HG03354 (cell line): ENCODE data around the gene AKR1C8.
"Not testable (repeated sequence)": the region's sequence is repeated elsewhere in the genome, so short reads cannot be mapped to it uniquely, and the experiment has no call there.

Source experiments
- ATAC-seq: cut with Tn5 transposase; IDR thresholded peaks from one replicate; pipeline ENCODE4 v1.9.1; 2021; ENCODE audit warnings: mild to moderate bottlenecking; ENCODE audit not compliant: unreplicated experiment, poor library complexity, severe bottlenecking

AKR1C8 gene

DNA sequence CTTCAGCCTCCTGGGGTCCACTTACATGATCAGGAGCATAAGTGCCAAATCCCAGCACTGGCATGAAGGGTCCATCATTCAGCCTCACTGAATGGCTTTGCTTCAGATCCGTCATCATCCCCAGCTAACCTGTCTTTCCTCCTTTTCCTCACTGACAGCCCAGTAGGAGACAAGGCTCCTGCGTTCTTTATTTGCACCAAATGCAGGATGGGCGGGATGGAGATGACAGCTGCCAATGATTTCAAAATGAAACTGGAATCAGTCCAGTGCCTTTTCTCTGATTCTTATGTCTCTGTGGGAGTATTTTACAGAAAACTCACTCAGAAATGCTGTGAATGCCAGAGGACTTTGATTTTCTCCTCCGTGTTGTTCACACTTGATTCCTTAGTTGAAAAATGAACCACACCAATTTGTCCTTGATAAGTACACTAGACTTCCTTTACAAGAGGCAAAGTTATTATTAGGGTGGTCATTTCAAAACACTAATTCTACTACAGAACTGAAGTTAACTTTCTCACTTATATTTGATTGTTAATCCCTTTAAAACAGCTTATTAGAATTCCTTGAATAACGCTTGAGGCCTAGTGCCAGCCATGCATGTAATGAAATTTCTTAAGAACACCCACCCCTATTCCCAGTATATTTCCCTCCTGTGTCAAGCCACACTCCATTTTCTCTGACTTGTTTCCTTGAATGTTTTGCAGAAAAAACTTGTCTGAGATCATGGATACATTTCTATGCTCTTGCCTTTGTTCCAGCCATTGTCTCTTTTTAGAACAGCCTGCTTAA, at the start of gene AKR1C8:
TSS of gene AKR1C8 (minus strand) at position 164 of the 789 bp plus-strand sequence. CDS start at position 118, 46 bp downstream.
- ATAC-seq: no peak

DNA sequence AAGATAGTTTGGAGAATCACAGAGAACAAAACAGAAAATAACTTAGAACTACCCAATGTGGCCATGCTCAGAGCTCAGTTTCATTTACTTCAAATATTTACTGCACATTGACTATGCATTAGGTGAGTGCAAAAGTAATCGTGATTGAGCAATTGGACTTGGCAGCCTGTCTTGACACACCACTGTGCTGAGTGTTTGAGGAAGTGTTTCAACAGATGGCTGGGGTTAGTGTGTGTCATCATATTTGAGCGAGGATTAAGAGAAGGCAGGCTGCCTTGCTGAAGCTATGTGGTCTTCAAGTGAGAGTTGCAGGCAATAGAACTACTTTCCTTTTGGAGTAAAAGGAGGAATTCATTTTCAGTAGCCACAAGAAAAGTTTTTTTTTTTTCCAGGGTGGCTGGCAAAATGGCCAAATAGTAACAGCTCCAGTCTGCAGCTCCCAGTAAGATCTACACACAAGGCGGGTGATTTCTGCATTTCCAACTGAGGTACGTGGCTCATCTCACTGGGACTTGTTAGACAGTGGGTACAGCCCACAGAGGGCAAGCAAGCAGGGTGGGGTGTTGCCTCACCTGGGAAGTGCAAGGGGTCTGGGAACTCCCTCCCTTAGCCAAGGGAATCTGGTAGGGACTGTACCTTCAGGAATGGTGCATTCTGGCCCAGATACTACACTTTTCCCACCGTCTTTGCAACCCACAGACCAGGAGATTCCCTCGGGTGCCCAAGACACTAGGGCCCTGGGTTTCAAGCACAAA, 49.3 kb upstream of the AKR1C8 start:
- ATAC-seq: no peak

DNA sequence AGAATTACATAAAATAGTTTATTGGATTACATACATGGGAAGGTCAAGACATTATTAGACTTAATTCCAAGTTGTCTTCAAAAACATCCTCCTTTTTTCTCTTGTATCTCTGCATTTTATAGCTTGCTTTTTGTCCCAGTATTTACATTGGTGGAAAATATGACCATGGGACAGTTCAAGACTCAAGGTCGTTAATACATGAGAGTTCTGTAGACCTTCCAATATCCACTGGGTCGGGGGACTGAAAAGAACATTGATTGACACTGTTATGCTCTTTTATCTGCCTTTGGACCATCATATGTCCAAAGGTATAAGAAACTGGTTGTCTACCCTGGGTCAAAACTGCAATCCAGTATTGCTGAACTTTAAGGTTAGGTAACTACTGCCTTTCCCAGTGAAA, 48.4 kb upstream of the AKR1C8 start:
- no peak for ATAC-seq

DNA sequence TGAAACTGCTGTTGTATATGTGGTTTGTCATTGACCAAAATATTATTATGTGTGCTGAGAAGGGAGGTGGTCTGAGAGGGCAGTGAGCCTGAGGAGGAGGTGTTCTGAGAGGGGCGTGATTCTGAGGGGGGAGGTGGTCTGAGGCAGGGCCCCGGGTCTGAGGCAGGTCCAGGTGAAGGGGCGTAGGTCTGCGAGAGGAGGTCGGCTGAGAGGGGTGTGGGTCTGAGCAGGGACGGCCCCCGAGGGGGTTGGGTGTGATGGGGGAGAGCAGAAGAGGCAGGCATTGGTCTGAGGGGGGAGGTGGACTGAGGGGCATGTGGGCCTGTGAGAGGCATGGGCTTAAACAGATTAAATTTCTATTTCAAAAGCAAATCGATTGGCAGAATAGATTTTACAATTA, 44.1 kb upstream of the AKR1C8 start:
- ATAC-seq: no peak

- ATAC-seq: not testable (repeated sequence)
Measured at GRCh38 chr10:5222942-5223341, 38.0 kb upstream of the AKR1C8 start.

GRCh38 chr10:5219262-5219661, 34.3 kb upstream of the AKR1C8 start:
- no peak for ATAC-seq

DNA sequence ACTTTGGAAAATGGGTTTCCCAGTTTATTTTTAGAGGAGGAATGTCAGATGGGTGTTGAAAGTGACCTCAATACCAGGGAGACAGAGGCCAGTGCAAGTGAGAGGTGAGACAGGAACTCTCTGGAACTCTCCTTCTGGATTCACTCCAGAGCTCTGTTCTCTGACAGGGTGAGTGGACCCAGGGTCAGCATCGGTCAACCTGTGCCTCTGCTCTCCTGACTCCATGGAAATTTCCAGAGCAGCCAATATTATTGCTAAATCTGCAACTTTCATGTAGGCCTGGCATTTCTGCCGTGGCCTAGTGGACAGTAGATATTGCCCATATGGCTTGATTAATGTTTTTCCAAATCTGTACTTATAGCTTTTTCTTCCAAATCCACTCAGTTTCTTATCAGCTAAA, 31.9 kb upstream of the AKR1C8 start:
- no peak for ATAC-seq

GRCh38 chr10:5211696-5212536, 27.0 kb upstream of the AKR1C8 start:
- no peak for ATAC-seq

GRCh38 chr10:5210261-5210660, 25.3 kb upstream of the AKR1C8 start:
- ATAC-seq: not testable (repeated sequence)

DNA sequence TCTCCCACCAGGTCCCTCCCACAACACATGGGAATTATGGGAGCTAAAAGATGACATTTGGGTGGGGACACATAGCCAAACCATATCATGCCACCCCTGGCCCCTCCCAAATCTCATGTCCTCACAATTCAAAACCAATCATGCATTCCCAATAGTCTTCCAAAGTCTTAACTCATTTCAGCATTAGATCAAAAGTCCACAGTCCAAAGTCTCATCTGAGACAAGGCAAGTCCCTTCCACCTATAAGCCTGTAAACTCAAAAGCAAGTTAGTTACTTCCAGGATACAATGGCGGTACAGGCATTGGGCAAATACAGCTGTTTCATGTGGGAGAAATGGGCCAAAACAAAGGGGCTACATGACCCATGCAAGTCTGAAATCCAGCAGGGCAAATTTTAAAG, 24.8 kb upstream of the AKR1C8 start:
- ATAC-seq: not testable (repeated sequence)

DNA sequence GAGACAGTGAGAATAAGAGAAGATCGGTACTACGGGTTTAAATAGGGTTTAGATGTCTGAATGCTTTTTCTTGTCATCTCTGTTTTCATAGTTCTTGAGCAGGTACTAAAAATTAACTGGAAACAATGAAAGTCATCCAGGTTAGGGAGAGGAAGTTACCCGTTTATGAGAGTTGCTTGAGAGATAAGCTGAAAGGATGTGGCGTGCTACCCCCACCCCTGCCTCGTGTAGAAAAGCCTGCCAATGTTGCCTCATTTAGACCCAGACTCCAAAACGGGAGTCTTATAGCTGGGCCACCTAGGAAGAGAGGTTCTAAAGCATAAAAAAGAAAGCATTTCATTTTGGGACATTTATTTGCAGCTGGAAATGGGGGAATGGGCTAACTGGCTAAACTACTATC, 21.8 kb upstream of the AKR1C8 start:
- no peak for ATAC-seq

DNA sequence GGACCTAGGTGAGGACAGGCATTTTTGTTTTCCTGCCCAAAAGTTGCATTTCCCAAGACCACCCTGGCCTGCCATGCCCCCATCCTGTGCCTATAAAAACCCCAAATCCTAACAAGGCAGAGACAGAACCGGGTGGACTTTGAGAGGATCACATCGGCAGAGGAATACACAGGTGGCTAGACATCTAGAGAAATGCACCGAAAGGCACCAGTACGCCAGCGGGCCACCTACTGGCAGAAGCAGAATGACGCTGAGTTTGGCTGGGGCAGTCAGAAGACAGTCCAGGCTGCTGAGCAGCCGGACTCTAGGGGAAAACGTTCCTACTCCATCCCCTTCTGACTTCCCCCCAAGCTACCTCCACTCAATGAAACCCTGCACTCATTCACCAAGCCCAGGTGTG, 14.4 kb upstream of the AKR1C8 start:
- ATAC-seq: no peak

DNA sequence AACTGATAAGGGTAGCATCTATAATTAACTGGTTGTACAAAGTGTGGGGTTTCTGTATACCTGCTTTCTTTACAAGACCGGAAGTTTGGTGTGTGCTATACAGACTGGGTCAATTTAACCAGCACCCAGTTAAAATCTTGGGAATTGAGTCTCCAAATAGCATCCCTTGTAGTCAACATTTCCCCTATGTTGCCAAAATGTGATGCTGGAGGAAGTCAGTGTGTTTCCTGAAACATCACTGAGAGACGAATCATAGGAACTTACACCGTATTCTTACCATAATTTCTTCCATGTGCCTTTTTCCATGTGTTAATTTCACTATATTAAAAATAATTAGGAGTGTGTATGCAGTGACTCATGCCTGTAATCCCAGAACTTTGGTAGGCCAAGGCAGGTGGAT, 13.4 kb upstream of the AKR1C8 start:
- ATAC-seq: no peak

DNA sequence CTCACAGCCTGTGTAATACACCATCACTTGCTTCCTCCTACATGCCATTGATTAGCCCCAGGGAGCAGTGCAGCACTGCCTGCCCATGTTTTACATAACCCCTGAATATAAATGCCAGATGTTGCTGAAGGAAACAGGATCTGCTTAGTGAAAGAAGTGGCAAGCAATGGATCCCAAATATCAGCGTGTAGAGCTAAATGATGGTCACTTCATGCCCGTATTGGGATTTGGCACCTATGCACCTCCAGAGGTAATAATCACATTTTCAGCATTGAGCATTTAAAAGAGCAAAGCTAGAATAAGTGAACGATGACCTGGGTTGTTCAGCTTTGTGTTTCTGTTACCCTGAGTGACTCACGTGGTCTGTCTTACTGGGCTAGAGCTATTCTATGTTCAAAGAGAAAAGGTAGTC, 11.8 kb upstream of the AKR1C8 start, which contains the start of gene AKR1C4:
TSS of gene AKR1C4 (plus strand) at position 136 of the 412 bp plus-strand sequence. CDS start at position 167, 31 bp downstream.
- no peak for ATAC-seq

DNA sequence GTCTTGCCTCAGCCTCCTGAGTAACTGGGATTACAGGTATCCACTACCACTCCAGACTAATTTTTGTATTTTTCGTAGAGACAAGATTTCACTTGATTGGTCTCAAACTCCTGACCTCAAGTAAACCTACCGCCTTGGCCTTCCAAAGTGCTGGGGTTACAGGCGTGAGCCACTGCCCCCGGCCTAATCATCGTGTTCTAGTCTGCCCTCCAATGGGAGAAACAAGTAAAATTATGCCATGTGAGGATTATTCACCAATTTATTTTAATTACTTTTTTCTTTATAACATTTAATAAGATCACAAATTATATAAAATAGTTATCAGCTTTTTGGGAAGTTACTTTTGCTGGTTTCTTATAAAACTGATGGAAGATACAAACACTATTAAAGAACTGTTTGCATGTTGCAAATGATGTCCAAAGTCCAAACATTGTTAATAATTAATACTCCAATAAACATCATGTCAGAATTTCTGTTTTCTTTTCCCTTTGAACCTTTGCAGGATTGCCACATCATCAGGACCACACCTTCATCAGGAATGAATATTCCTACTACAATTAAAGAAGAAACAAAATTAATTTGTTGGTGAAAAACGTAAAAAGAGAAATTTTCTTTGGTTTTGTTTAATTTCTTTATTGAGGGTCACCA, 10.9 kb upstream of the AKR1C8 start:
- ATAC-seq: no peak

DNA sequence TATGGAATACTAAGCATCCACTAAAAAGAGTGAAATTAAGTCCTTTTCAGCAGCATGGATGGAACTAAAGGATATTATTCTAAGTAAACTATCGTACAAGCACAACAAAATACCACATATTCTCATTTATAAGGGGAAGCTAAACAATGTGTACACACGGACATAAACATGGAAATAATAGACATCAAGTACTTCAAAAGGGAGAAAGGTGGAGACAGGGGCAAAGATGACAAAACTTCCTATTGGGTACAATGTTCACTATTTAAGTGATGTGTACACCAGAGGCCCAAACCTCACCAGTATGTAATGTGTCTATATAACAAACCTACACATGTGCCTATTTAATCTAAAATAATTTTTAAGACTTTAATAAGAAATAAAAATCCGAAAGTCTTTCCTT, 9.5 kb upstream of the AKR1C8 start:
- no peak for ATAC-seq

GRCh38 chr10:5188358-5188757, 3.4 kb upstream of the AKR1C8 start:
- ATAC-seq: no peak

- ATAC-seq: no peak
Measured at GRCh38 chr10:5187867-5188266, 2.9 kb upstream of the AKR1C8 start.

- no peak for ATAC-seq
Measured at GRCh38 chr10:5183923-5184322, 1.0 kb downstream of the AKR1C8 start.

DNA sequence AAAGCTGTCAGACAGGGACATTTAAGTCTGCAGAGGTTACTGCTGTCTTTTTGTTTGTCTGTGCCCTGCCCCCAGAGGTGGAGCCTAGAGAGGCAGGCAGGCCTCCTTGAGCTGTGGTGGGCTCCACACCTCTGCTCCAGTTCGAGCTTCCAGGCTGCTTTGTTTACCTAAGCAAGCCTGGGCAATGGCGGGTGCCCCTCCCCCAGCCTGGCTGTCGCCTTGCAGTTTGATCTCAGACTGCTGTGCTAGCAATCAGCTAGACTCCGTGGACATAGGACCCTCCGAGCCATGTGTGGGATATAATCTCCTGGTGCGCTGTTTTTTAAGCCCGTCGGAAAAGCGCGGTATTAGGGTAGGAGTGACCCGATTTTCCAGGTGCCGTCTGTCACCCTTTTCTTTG, 4.4 kb downstream of the AKR1C8 start:
- not testable (repeated sequence) for ATAC-seq
